Dermis lymphatic vessel endothelial cell (primary cell): Measurements from ENCODE around the gene LYG1. TPM values are rescaled to one million over a fixed set of nuclear protein-coding genes. Genes with fewer than 3 reads are reported as not detected.

ENCODE experiments used
- total RNA-seq: library from RNA; depleted of rRNA; stranded (reverse); fragments of >200 nt; gene quantifications from 2 replicates; pipeline ENCODE4 v1.2.1, GENCODE V29; 2014

LYG1 gene
- 0.22 and 0.34 TPM in 2 replicates for total RNA-seq

GRCh38 chr2:99301097-99301496 lies at the start of gene LYG1:
LYG1 (minus strand) TSS chr2:99301197; CDS start chr2:99295670, 5,527 bp downstream.

GRCh38 chr2:99337113-99338028 lies 36.4 kb upstream of the LYG1 start, which contains the start of gene EIF5B:
EIF5B (plus strand) TSS chr2:99337389; CDS start chr2:99337555, 166 bp downstream.

GRCh38 chr2:99335911-99336803 lies 35.2 kb upstream of the LYG1 start, which contains the start of gene TXNDC9:
TXNDC9 (minus strand) TSS chr2:99336333; CDS start chr2:99333210, 3,123 bp downstream.

GRCh38 chr2:99255491-99256318 lies 45.3 kb downstream of the LYG1 start, which contains the start of gene LYG2:
LYG2 (minus strand) TSS chr2:99255666; CDS start chr2:99254260, 1,406 bp downstream.

Other genes starting within 250 kb of the LYG1 start
- gene C2orf15, start 159.5 kb downstream of the LYG1 start, total RNA-seq = 0.11 and 0.26 TPM in 2 replicates
- 0.54 and 1.5 TPM in 2 replicates for gene TSGA10, start 146.3 kb downstream of the LYG1 start, total RNA-seq
- 4.2 and 7.5 TPM in 2 replicates for gene LIPT1, start 146.2 kb downstream of the LYG1 start, total RNA-seq
- gene MITD1, start 120.1 kb downstream of the LYG1 start, total RNA-seq = 15.7 and 19.9 TPM in 2 replicates
- 26.7 and 39.0 TPM in 2 replicates for gene MRPL30, start 120.0 kb downstream of the LYG1 start, total RNA-seq
- not detected in 2 replicates for gene LYG2, start 45.5 kb downstream of the LYG1 start, total RNA-seq
- 69.5 and 79.0 TPM in 2 replicates for gene TXNDC9, start 35.1 kb upstream of the LYG1 start, total RNA-seq
- gene EIF5B, start 36.2 kb upstream of the LYG1 start, total RNA-seq = 15.6 and 23.8 TPM in 2 replicates
- 33.4 and 38.9 TPM in 2 replicates for gene REV1, start 188.8 kb upstream of the LYG1 start, total RNA-seq